ENCODE results near the gene PDZD4.

The PDZD4 gene

GRCh38 chrX:153774576-153775292 lies 55.6 kb downstream of the PDZD4 start:
- Histone ChIP-seq H3K9me3 (ENCODE audit: control insufficient read depth, low read length) (no peaks in the 10 kb centered on the region), H3K4me3 (ENCODE audit: low read depth, low read length) (no peak overlapping the region)

GRCh38 chrX:153773741-153774575 lies 56.4 kb downstream of the PDZD4 start:
- H3K27ac ChIP-seq, result no peak overlapping the region
- no peak overlapping the region for H3K4me2 ChIP-seq (ENCODE audit: low read length)
- H3K4me1 ChIP-seq, result no peaks in the 10 kb centered on the region
- H3K4me3 ChIP-seq (ENCODE audit: low read depth, low read length), result no peak overlapping the region
- no peak overlapping the region for H2AFZ ChIP-seq
- no peak overlapping the region for H3K9ac ChIP-seq
- H3K79me2 ChIP-seq, result no peaks in the 10 kb centered on the region
- no peaks in the 10 kb centered on the region for H3K27me3 ChIP-seq (ENCODE audit: control insufficient read depth, insufficient read depth, low read length)
- H3K36me3 ChIP-seq (ENCODE audit: control insufficient read depth, insufficient read depth, low read length), result no peaks in the 10 kb centered on the region
- no peak for TF ChIP-seq CTCF (IDR thresholded peaks at IDR 0.05)
- H3K9me3 ChIP-seq (ENCODE audit: control insufficient read depth, low read length), result no peaks in the 10 kb centered on the region

More at GRCh38 chrX:153774576-153775292, 55.6 kb downstream of the PDZD4 start:
- Histone ChIP-seq H3K36me3 (ENCODE audit: control insufficient read depth, insufficient read depth, low read length) (no peaks in the 10 kb centered on the region), H3K4me1 (no peaks in the 10 kb centered on the region), H3K4me2 (ENCODE audit: low read length) (no peak overlapping the region), H3K27ac (no peak overlapping the region), H3K9ac (no peak overlapping the region), H3K27me3 (ENCODE audit: control insufficient read depth, insufficient read depth, low read length) (no peaks in the 10 kb centered on the region), H3K79me2 (no peaks in the 10 kb centered on the region), H2AFZ (no peak overlapping the region)
- TF ChIP-seq CTCF (IDR thresholded peaks at IDR 0.05), result no peak

- H3K4me3 ChIP-seq (ENCODE audit: low read depth, low read length), result no peak overlapping the region
- H3K9ac ChIP-seq, result no peak overlapping the region
- no peaks in the 10 kb centered on the region for H3K36me3 ChIP-seq (ENCODE audit: control insufficient read depth, insufficient read depth, low read length)
- no peak overlapping the region for H2AFZ ChIP-seq
- no peak for TF ChIP-seq CTCF (IDR thresholded peaks at IDR 0.05)
- H3K4me2 ChIP-seq (ENCODE audit: low read length), result no peak overlapping the region
- no peaks in the 10 kb centered on the region for H3K27me3 ChIP-seq (ENCODE audit: control insufficient read depth, insufficient read depth, low read length)
- no peaks in the 10 kb centered on the region for H3K9me3 ChIP-seq (ENCODE audit: control insufficient read depth, low read length)
- H3K79me2 ChIP-seq, result no peaks in the 10 kb centered on the region
- no peaks in the 10 kb centered on the region for H3K4me1 ChIP-seq
- no peak overlapping the region for H3K27ac ChIP-seq
Measured at GRCh38 chrX:153773218-153773611, 57.1 kb downstream of the PDZD4 start.

GRCh38 chrX:153772316-153773217 lies 57.8 kb downstream of the PDZD4 start:
- H3K27ac ChIP-seq, result no peak overlapping the region
- no peaks in the 10 kb centered on the region for H3K79me2 ChIP-seq
- H3K4me2 ChIP-seq (ENCODE audit: low read length), result no peak overlapping the region
- no peak overlapping the region for H3K9ac ChIP-seq
- no peaks in the 10 kb centered on the region for H3K36me3 ChIP-seq (ENCODE audit: control insufficient read depth, insufficient read depth, low read length)
- no peaks in the 10 kb centered on the region for H3K9me3 ChIP-seq (ENCODE audit: control insufficient read depth, low read length)
- no peak overlapping the region for H2AFZ ChIP-seq
- no peaks in the 10 kb centered on the region for H3K27me3 ChIP-seq (ENCODE audit: control insufficient read depth, insufficient read depth, low read length)
- no peaks in the 10 kb centered on the region for H3K4me1 ChIP-seq
- H3K4me3 ChIP-seq (ENCODE audit: low read depth, low read length), result no peak overlapping the region
- TF ChIP-seq CTCF (IDR thresholded peaks at IDR 0.05), result no peak
